Prostate gland (tissue), 2 donors: ENCODE data around the gene TJAP1. TPM values are rescaled to one million over a fixed set of nuclear protein-coding genes. Genes with fewer than 3 reads are reported as not detected.

Experiments used
- DNase-seq: peaks from one replicate; pipeline ENCODE4 v3.0.0-alpha.2; 2019; ENCODE audit warnings: low spot score
- H3K27ac ChIP-seq, 2 donors: fragments of 200-600 bp; sonication (generic); 2 replicates each; pipeline ENCODE4 v1.5.1; 2017 to 2019
- H3K27me3 ChIP-seq: fragments of 200-600 bp; sonication (generic); replicated peaks from 2 replicates; pipeline ENCODE4 v1.5.1; 2019; ENCODE audit not compliant: insufficient read depth
- H3K36me3 ChIP-seq, 2 donors: fragments of 200-600 bp; sonication (generic); 1 replicate in 1 of 2; 2 replicates in 1 of 2; pipeline versions ENCODE4 v1.5.1 to v1.8.1; 2017 to 2019
- H3K4me1 ChIP-seq: fragments of 200-600 bp; sonication (generic); replicated peaks from 2 replicates; pipeline ENCODE4 v1.5.1; 2019
- H3K4me3 ChIP-seq, 2 donors: fragments of 200-600 bp; sonication (generic); 2 replicates each; pipeline ENCODE4 v1.5.1; 2017 to 2019
- H3K9me3 ChIP-seq: fragments of 200-600 bp; sonication (generic); 2 replicates; pipeline ENCODE4 v1.5.1; 2017
- CTCF ChIP-seq, 4 experiments: fragments of 200-600 bp in 2 of 4; fragments of 450-650 bp in 2 of 4; sonication (generic) in 2 of 4; IDR thresholded peaks; 1 replicate in 3 of 4; 2 replicates in 1 of 4; pipeline ENCODE4 v1.5.1; 2016 to 2019; ENCODE audit warnings: antibody characterized with exemption in 4 of 4, mild to moderate bottlenecking in 2 of 4, moderate library complexity in 2 of 4
- POLR2A ChIP-seq: fragments of 450-650 bp; IDR thresholded peaks from one replicate; pipeline ENCODE4 v1.6.1; 2016; ENCODE audit warnings: antibody characterized with exemption, mild to moderate bottlenecking
- POLR2AphosphoS5 ChIP-seq: sonication (generic); formaldehyde crosslinking; IDR thresholded peaks from one replicate; pipeline ENCODE4 v1.6.1; 2017; ENCODE audit warnings: antibody characterized with exemption
- WGBS: methylation state at CpG from one replicate; pipeline ENCODE4 v1.1.5; 2018; 5-methylcytosine and 5-hydroxymethylcytosine counted together
- intact Hi-C: fragments of 100-400 bp; cut with DNase I; formaldehyde crosslinking; loops from one replicate; pipeline ENCODE4 v1.14.2; 2022
- microRNA-seq: library from miRNA; unstranded; fragments of <30 nt; microRNA quantifications from one replicate; pipeline ENCODE4, GENCODE V29; 2016
- small RNA-seq, 2 donors: library from RNA; depleted of rRNA; stranded (forward); fragments of <200 nt; gene quantifications; one replicate each; pipeline ENCODE3, GENCODE V24; 2016
- total RNA-seq, 2 donors: library from RNA; depleted of rRNA; stranded (reverse); fragments of >200 nt; gene quantifications; one replicate each; pipeline ENCODE4 v1.1.0, GENCODE V29; 2016

The TJAP1 gene
- total RNA-seq, 2 donors from 2014 or later, result 29.1 to 51.6 TPM

- 95% methylated on average over 5 of the region's 5 CpGs for WGBS
These were observed 63.1 kb downstream of the TJAP1 start for GRCh38 chr6:43540507-43540906.

GRCh38 chr6:43541774-43542471 is 64.6 kb downstream of the TJAP1 start:
- Histone ChIP-seq H3K4me3 (no peak overlapping the region), H3K27ac (no peak overlapping the region), H3K4me1 (no peaks in the 10 kb centered on the region), H3K9me3 (no peaks in the 10 kb centered on the region), H3K27me3 (no peaks in the 10 kb centered on the region), H3K36me3 (no peaks in the 10 kb centered on the region)
- WGBS, result 96% methylated on average over 8 of the region's 8 CpGs
- intact Hi-C loops, result no loop called here
- no peak for DNase-seq
- TF ChIP-seq POLR2AphosphoS5 (no peak), CTCF (IDR thresholded peaks at IDR 0.05) (no peak), POLR2A (no peak)

More at GRCh38 chr6:43540507-43540906, 63.1 kb downstream of the TJAP1 start:
- DNase-seq, result no peak
- Histone ChIP-seq H3K36me3 (no peaks in the 10 kb centered on the region), H3K27ac (no peak overlapping the region), H3K27me3 (no peaks in the 10 kb centered on the region), H3K9me3 (no peaks in the 10 kb centered on the region), H3K4me1 (no peaks in the 10 kb centered on the region), H3K4me3 (no peak overlapping the region)
- TF ChIP-seq POLR2AphosphoS5 (no peak), POLR2A (no peak), CTCF (IDR thresholded peaks at IDR 0.05) (no peak)
- intact Hi-C loops, result no loop called here

DNA sequence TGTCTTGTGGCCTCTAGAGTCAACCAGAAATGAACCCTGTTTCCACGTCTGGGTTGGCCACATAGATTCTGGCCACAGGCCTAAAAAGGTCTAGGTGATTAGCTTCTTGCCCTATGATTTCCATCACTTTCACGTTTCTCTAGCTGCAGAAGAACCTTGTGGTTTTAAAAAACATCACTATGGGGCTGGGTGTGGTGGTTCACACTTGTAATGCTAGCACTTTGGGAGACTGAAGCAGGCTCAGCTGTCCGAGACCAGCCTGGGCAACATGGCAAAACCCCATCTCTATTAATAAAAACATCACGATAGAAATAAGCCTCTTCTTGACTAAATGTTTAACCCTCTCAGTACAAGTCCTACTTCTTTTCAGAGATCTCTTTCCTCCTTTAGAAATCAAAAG is 67.1 kb downstream of the TJAP1 start:
- intact Hi-C loops, result no loop called here
- Histone ChIP-seq H3K9me3 (no peaks in the 10 kb centered on the region), H3K4me1 (no peaks in the 10 kb centered on the region), H3K27ac (no peak overlapping the region), H3K4me3 (no peak overlapping the region), H3K27me3 (no peaks in the 10 kb centered on the region), H3K36me3 (peaks cover 0 to 4% of the 10 kb centered on the region in 2 donors)
- WGBS, result 69% methylated on average over 4 of the region's 4 CpGs
- DNase-seq, result no peak
- TF ChIP-seq CTCF (IDR thresholded peaks at IDR 0.05) (no peak), POLR2A (no peak), POLR2AphosphoS5 (no peak)

- Histone ChIP-seq H3K9me3 (no peaks in the 10 kb centered on the region), H3K36me3 (peaks cover 0 to 14% of the 10 kb centered on the region in 2 donors), H3K27me3 (no peaks in the 10 kb centered on the region), H3K27ac (no peak overlapping the region), H3K4me1 (no peaks in the 10 kb centered on the region), H3K4me3 (no peak overlapping the region)
- no peak for DNase-seq
- intact Hi-C loops, result no loop called here
- TF ChIP-seq CTCF (IDR thresholded peaks at IDR 0.05) (no peak), POLR2AphosphoS5 (no peak), POLR2A (no peak)
- 81% methylated on average over 3 of the region's 3 CpGs for WGBS
These were observed 69.9 kb downstream of the TJAP1 start for GRCh38 chr6:43547222-43547621.

Small RNA genes lying within 50 kb of the gene (microRNA-seq; reads per million reads assigned to microRNA genes)
- 0.75 reads per million for gene MIR6780B

Small RNA genes lying within 50 kb of the gene (small RNA-seq; reads per million reads assigned to genes)
- gene MIR6780B (0 reads per million in 2 donors), gene RF00426 (0 reads per million in 2 donors), gene RNU6-1113P (0 reads per million in 2 donors)

Other genes starting within 250 kb of the TJAP1 start
- 100 to 1,000 TPM in 1 of 2 donors, 10 to 100 TPM in 1; 40.3 to 138 TPM for gene DNPH1, start 248.1 kb upstream of the TJAP1 start, total RNA-seq
- under 1 TPM; 0.18 to 0.62 TPM for gene TTBK1, start 234.1 kb upstream of the TJAP1 start, total RNA-seq
- gene SLC22A7, start 179.3 kb upstream of the TJAP1 start, total RNA-seq, result not detected
- 1 to 10 TPM in 1 of 2 donors, under 1 TPM in 1; 0.55 to 7.3 TPM for gene CRIP3, start 168.7 kb upstream of the TJAP1 start, total RNA-seq
- 10 to 100 TPM; 15.1 to 41.6 TPM for gene ZNF318, start 107.9 kb upstream of the TJAP1 start, total RNA-seq
- gene ABCC10, start 50.0 kb upstream of the TJAP1 start, total RNA-seq, result 10 to 100 TPM; 18.0 to 38.1 TPM
- 10 to 100 TPM; 13.5 to 46.1 TPM for gene DLK2, start 22.0 kb upstream of the TJAP1 start, total RNA-seq
- gene LRRC73, start 32.8 kb downstream of the TJAP1 start, total RNA-seq, result 1 to 10 TPM in 1 of 2 donors, under 1 TPM in 1; 0.68 to 4.0 TPM
- gene YIPF3, start 39.4 kb downstream of the TJAP1 start, total RNA-seq, result 100 to 1,000 TPM; 162 to 180 TPM
- 10 to 100 TPM; 24.4 to 37.2 TPM for gene POLR1C, start 39.5 kb downstream of the TJAP1 start, total RNA-seq
- 10 to 100 TPM; 17.9 to 33.3 TPM for gene XPO5, start 98.5 kb downstream of the TJAP1 start, total RNA-seq
- 10 to 100 TPM in 1 of 2 donors, 1 to 10 TPM in 1; 9.2 to 11.8 TPM for gene POLH, start 98.6 kb downstream of the TJAP1 start, total RNA-seq
- 10 to 100 TPM; 22.4 to 54.9 TPM for gene GTPBP2, start 151.7 kb downstream of the TJAP1 start, total RNA-seq
- gene MAD2L1BP, start 158.3 kb downstream of the TJAP1 start, total RNA-seq, result 10 to 100 TPM; 24.9 to 46.8 TPM
- 1 to 10 TPM in 1 of 2 donors, under 1 TPM in 1; 0.23 to 1.9 TPM for gene RSPH9, start 167.5 kb downstream of the TJAP1 start, total RNA-seq
- gene MRPS18A, start 210.2 kb downstream of the TJAP1 start, total RNA-seq, result 10 to 100 TPM; 56.6 to 56.9 TPM